ENCODE data around the gene PCDHGB2. TPM values are rescaled to one million over a fixed set of nuclear protein-coding genes. Genes with fewer than 3 reads are reported as not detected.
"Not testable (repeated sequence)": the region's sequence is repeated elsewhere in the genome, so short reads cannot be mapped to it uniquely, and the experiment has no call there.

The PCDHGB2 gene
- total and polyA plus RNA-seq, 4 donors = 0.38 to 11.7 (median 3.8) TPM

- H3K9me3 ChIP-seq (ENCODE audit: control insufficient read depth, low read length) = peaks cover 14% of the 10 kb centered on the region
- peak; percentile 68 for ATAC-seq (ENCODE audit: low FRiP score)
- DNase-seq = peak; percentile 81 to 83
These were observed 33.5 kb upstream of the PCDHGB2 start for GRCh38 chr5:141326088-141326854.

GRCh38 chr5:141328231-141328630 is 31.6 kb upstream of the PCDHGB2 start:
- Histone ChIP-seq H3K4me3 (ENCODE audit: low read length in 2 of 2) (no peak overlapping the region), H3K27ac (ENCODE audit: low read depth in 1 of 2, low read length in 2 of 2) (no peak overlapping the region), H3K4me1 (ENCODE audit: control insufficient read depth in 1 of 2, insufficient read depth in 2 of 2, low read length in 2 of 2) (no peaks in the 10 kb centered on the region), H3K27me3 (ENCODE audit: control insufficient read depth in 1 of 2, insufficient read depth in 2 of 2, low read length in 1 of 2) (peaks cover 0 to 2% of the 10 kb centered on the region in 2 donors), H3K36me3 (ENCODE audit: control insufficient read depth in 1 of 2, insufficient read depth in 2 of 2, low read length in 1 of 2) (no peaks in the 10 kb centered on the region), H3K9me3 (ENCODE audit: control insufficient read depth, low read length) (peaks cover 24% of the 10 kb centered on the region)
- DNase-seq (no peak), ATAC-seq (ENCODE audit: low FRiP score) (no peak)
- WGBS, 2 donors = 79 to 85% methylated on average over 8 of the region's 8 CpGs
- intact Hi-C loops (cut with DNase I) = loop anchor here in 1 of 2 donors (10.0 kb wide), 1 partner anchor 83 kb away; the partner anchor contains the start of gene PCDHB15

More at GRCh38 chr5:141326088-141326854, 33.5 kb upstream of the PCDHGB2 start:
- peaks cover 0 to 2% of the 10 kb centered on the region in 2 donors for H3K4me1 ChIP-seq (ENCODE audit: control insufficient read depth in 1 of 2, insufficient read depth in 2 of 2, low read length in 2 of 2)
- H3K27me3 ChIP-seq (ENCODE audit: control insufficient read depth in 1 of 2, insufficient read depth in 2 of 2, low read length in 1 of 2) = no peaks in the 10 kb centered on the region
- H3K36me3 ChIP-seq (ENCODE audit: control insufficient read depth in 1 of 2, insufficient read depth in 2 of 2, low read length in 1 of 2) = no peaks in the 10 kb centered on the region
- H3K4me3 ChIP-seq (ENCODE audit: low read length in 2 of 2) = peak overlapping the region; percentile 28 to 52
- no peak overlapping the region for H3K27ac ChIP-seq (ENCODE audit: low read depth in 1 of 2, low read length in 2 of 2)
- WGBS, 2 donors = 7 to 9% methylated on average over 27 of the region's 27 CpGs
- intact Hi-C loops (cut with DNase I) = loop anchor here in 1 of 2 donors (10.0 kb wide), 1 partner anchor 81 kb away; the partner anchor contains the start of gene PCDHB15

- Histone ChIP-seq H3K27ac (ENCODE audit: low read depth in 1 of 2, low read length in 2 of 2) (no peak within 1 kb of the TSS), H3K9me3 (ENCODE audit: control insufficient read depth, low read length) (peaks cover 28% of the 10 kb centered on the region), H3K4me1 (ENCODE audit: control insufficient read depth in 1 of 2, insufficient read depth in 2 of 2, low read length in 2 of 2) (no peaks in the 10 kb centered on the region), H3K4me3 (ENCODE audit: low read length in 2 of 2) (no peak within 1 kb of the TSS), H3K27me3 (ENCODE audit: control insufficient read depth in 1 of 2, insufficient read depth in 2 of 2, low read length in 1 of 2) (peaks cover 0 to 2% of the 10 kb centered on the region in 2 donors), H3K36me3 (ENCODE audit: control insufficient read depth in 1 of 2, insufficient read depth in 2 of 2, low read length in 1 of 2) (no peaks in the 10 kb centered on the region)
- WGBS, 2 donors = 17 to 23% methylated on average over 21 of the region's 21 CpGs
- no peak for DNase-seq
- intact Hi-C loops (cut with DNase I) = no loop called here
- ATAC-seq (ENCODE audit: low FRiP score) = no peak
These were observed 29.3 kb upstream of the PCDHGB2 start, which contains the start of gene PCDHGA1 for GRCh38 chr5:141330299-141331080. Gene PCDHGA1 (plus strand): TSS chr5:141330514.

- H3K27me3 ChIP-seq (ENCODE audit: control insufficient read depth in 1 of 2, insufficient read depth in 2 of 2, low read length in 1 of 2); H3K27ac ChIP-seq (ENCODE audit: low read depth in 1 of 2, low read length in 2 of 2); H3K36me3 ChIP-seq (ENCODE audit: control insufficient read depth in 1 of 2, insufficient read depth in 2 of 2, low read length in 1 of 2); H3K4me3 ChIP-seq (ENCODE audit: low read length in 2 of 2); intact Hi-C loops (cut with DNase I); ATAC-seq (ENCODE audit: low FRiP score); H3K4me1 ChIP-seq (ENCODE audit: control insufficient read depth in 1 of 2, insufficient read depth in 2 of 2, low read length in 2 of 2); DNase-seq: not testable (repeated sequence)
- peaks cover 28% of the 10 kb centered on the region for H3K9me3 ChIP-seq (ENCODE audit: control insufficient read depth, low read length)
- 23 to 32% methylated on average over 33 to 39 of the region's 39 CpGs for WGBS, 2 donors
These were observed 27.2 kb upstream of the PCDHGB2 start for GRCh38 chr5:141332571-141332970.

GRCh38 chr5:141338538-141339306 is 21.1 kb upstream of the PCDHGB2 start, which contains the start of gene PCDHGA2:
Gene PCDHGA2 (plus strand): TSS chr5:141338760.
- Histone ChIP-seq H3K4me1 (ENCODE audit: control insufficient read depth in 1 of 2, insufficient read depth in 2 of 2, low read length in 2 of 2) (no peaks in the 10 kb centered on the region), H3K27ac (ENCODE audit: low read depth in 1 of 2, low read length in 2 of 2) (no peak within 1 kb of the TSS), H3K4me3 (ENCODE audit: low read length in 2 of 2) (no peak within 1 kb of the TSS), H3K27me3 (ENCODE audit: control insufficient read depth in 1 of 2, insufficient read depth in 2 of 2, low read length in 1 of 2) (peaks cover 0 to 1% of the 10 kb centered on the region in 2 donors), H3K9me3 (ENCODE audit: control insufficient read depth, low read length) (peaks cover 26% of the 10 kb centered on the region), H3K36me3 (ENCODE audit: control insufficient read depth in 1 of 2, insufficient read depth in 2 of 2, low read length in 1 of 2) (no peaks in the 10 kb centered on the region)
- intact Hi-C loops (cut with DNase I) = loop anchor here in 1 of 2 donors (5.0 kb wide), 1 partner anchor 224 kb away; no protein-coding TSS in a partner anchor
- ATAC-seq (ENCODE audit: low FRiP score) (peak; percentile 68), DNase-seq (no peak)
- WGBS, 2 donors = 4 to 9% methylated on average over 27 of the region's 27 CpGs

GRCh38 chr5:141340781-141341354 is 18.9 kb upstream of the PCDHGB2 start:
- H3K27me3 ChIP-seq (ENCODE audit: control insufficient read depth in 1 of 2, insufficient read depth in 2 of 2, low read length in 1 of 2); ATAC-seq (ENCODE audit: low FRiP score); intact Hi-C loops (cut with DNase I); DNase-seq; H3K36me3 ChIP-seq (ENCODE audit: control insufficient read depth in 1 of 2, insufficient read depth in 2 of 2, low read length in 1 of 2); H3K27ac ChIP-seq (ENCODE audit: low read depth in 1 of 2, low read length in 2 of 2); H3K4me1 ChIP-seq (ENCODE audit: control insufficient read depth in 1 of 2, insufficient read depth in 2 of 2, low read length in 2 of 2): not testable (repeated sequence)
- Histone ChIP-seq H3K9me3 (ENCODE audit: control insufficient read depth, low read length) (peaks cover 38% of the 10 kb centered on the region), H3K4me3 (ENCODE audit: low read length in 2 of 2) (peak overlapping the region in 1 of 2 donors; percentile 15)
- WGBS, 2 donors = 38 to 57% methylated on average over 30 to 45 of the region's 45 CpGs

GRCh38 chr5:141342773-141343172 is 17.0 kb upstream of the PCDHGB2 start:
- DNase-seq (no peak), ATAC-seq (ENCODE audit: low FRiP score) (no peak)
- intact Hi-C loops (cut with DNase I) = no loop called here
- Histone ChIP-seq H3K9me3 (ENCODE audit: control insufficient read depth, low read length) (peaks cover 42% of the 10 kb centered on the region), H3K27me3 (ENCODE audit: control insufficient read depth in 1 of 2, insufficient read depth in 2 of 2, low read length in 1 of 2) (peaks cover 0 to 1% of the 10 kb centered on the region in 2 donors), H3K36me3 (ENCODE audit: control insufficient read depth in 1 of 2, insufficient read depth in 2 of 2, low read length in 1 of 2) (no peaks in the 10 kb centered on the region), H3K4me1 (ENCODE audit: control insufficient read depth in 1 of 2, insufficient read depth in 2 of 2, low read length in 2 of 2) (no peaks in the 10 kb centered on the region), H3K4me3 (ENCODE audit: low read length in 2 of 2) (no peak overlapping the region), H3K27ac (ENCODE audit: low read depth in 1 of 2, low read length in 2 of 2) (no peak overlapping the region)
- WGBS, 2 donors = 9 to 24% methylated on average over 1 of the region's 1 CpG

Measured in aorta (tissue), 5 donors.